BJ (cell line): ENCODE results near the gene GALNT2. TPM values are rescaled to one million over a fixed set of nuclear protein-coding genes. Genes with fewer than 3 reads are reported as not detected.

Experiments
- CTCF ChIA-PET: fragments of 350-600 bp; formaldehyde crosslinking; extraction: SDS; loops from one replicate; lab custom pipeline; 2021; ENCODE audit warnings: antibody characterized with exemption, inconsistent platforms; lab: Yijun Ruan, JAX
- POLR2A ChIA-PET: fragments of 300-600 bp; sonication (Branson Sonifier 250); formaldehyde crosslinking; extraction: SDS; loops from one replicate; lab custom pipeline; 2021; ENCODE audit warnings: antibody characterized with exemption; lab: Charles Lee
- DNase-seq: peaks from one replicate; pipeline ENCODE4 v3.0.0-alpha.2; 2011; ENCODE audit warnings: low read depth
- H3K27me3 ChIP-seq: 2 replicates; pipeline ENCODE4 v1.6.0; 2011; ENCODE audit warnings: low read length; ENCODE audit not compliant: control insufficient read depth, insufficient read depth
- H3K36me3 ChIP-seq: 2 replicates; pipeline ENCODE4 v1.5.1; 2011; ENCODE audit warnings: low read length; ENCODE audit not compliant: control insufficient read depth, insufficient read depth
- H3K4me3 ChIP-seq: 2 replicates; pipeline ENCODE4 v1.5.1; 2011; ENCODE audit warnings: low read depth, mild to moderate bottlenecking, control low read depth, low read length
- polyA plus RNA-seq: library from polyadenylated mRNA; depleted of rRNA; stranded (reverse); fragments of >200 nt; gene quantifications from 2 replicates; pipeline ENCODE4 v1.2.3, GENCODE V29; 2011
- TF ChIP-seq, protein P1 (sequence below): IDR thresholded peaks from 2 replicates; pipeline ENCODE4 v1.5.1; 2011; ENCODE audit warnings: low read depth, mild to moderate bottlenecking, control low read depth, inconsistent platforms, low read length, moderate library complexity; ENCODE audit not compliant: insufficient read depth

Gene GALNT2
- polyA plus RNA-seq, 1 experiment: 90.9 TPM

DNA sequence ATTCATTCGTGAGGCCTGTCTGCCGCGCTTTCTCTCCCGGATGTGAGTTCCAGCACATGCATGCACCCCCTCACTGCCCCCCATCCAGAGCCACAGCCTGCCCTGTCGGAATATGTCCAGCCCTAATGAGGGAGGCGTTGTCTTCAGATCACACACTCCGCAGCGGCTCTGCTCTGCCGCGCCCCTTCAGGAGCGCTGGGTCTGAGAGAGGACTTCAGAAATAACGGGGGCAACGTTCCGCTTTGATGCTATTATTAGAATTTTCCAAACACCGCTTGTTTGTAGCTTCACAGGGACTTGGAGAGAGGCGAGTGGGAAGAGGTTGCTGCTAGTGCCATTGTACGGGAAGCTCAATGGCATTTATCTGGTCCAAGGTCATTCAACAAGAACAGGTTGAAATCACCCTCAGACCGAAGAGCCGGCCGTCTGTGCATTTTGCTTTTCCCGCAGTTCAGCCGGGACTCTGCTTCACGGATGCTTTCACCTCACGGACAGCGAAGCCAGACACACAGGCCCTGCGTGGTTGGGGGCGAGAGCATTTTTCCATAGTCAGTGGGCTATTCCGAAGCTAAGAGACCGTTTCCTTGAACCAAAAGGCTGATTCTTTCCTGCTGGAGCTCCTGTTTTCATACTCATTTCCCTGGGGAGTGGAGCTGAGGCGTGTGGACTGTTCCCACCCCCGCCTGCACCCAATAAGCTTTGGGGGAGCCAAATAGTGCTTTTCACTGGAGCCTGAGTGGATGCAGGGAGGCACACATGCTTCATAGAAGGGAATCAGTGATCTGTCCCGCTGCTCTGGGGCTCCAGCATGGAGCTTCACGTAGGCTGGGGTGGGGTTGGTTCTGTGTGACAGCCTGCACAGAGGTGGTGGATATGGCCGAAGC, 69.7 kb downstream of the GALNT2 start:
- no peaks in the 10 kb centered on the region for H3K27me3 ChIP-seq
- TF ChIP-seq, protein P1, sequence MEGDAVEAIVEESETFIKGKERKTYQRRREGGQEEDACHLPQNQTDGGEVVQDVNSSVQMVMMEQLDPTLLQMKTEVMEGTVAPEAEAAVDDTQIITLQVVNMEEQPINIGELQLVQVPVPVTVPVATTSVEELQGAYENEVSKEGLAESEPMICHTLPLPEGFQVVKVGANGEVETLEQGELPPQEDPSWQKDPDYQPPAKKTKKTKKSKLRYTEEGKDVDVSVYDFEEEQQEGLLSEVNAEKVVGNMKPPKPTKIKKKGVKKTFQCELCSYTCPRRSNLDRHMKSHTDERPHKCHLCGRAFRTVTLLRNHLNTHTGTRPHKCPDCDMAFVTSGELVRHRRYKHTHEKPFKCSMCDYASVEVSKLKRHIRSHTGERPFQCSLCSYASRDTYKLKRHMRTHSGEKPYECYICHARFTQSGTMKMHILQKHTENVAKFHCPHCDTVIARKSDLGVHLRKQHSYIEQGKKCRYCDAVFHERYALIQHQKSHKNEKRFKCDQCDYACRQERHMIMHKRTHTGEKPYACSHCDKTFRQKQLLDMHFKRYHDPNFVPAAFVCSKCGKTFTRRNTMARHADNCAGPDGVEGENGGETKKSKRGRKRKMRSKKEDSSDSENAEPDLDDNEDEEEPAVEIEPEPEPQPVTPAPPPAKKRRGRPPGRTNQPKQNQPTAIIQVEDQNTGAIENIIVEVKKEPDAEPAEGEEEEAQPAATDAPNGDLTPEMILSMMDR: no peak
- ChIA-PET CTCF (interaction anchor here (0.5 to 1.4 kb wide), 5 partner anchors 13 to 25 kb away, joined by 3 to 4 read pairs (median 3); no protein-coding TSS in a partner anchor), POLR2A (no interaction called here)
- H3K36me3 ChIP-seq: no peaks in the 10 kb centered on the region
- no peak overlapping the region for H3K4me3 ChIP-seq
- DNase-seq: no peak

DNA sequence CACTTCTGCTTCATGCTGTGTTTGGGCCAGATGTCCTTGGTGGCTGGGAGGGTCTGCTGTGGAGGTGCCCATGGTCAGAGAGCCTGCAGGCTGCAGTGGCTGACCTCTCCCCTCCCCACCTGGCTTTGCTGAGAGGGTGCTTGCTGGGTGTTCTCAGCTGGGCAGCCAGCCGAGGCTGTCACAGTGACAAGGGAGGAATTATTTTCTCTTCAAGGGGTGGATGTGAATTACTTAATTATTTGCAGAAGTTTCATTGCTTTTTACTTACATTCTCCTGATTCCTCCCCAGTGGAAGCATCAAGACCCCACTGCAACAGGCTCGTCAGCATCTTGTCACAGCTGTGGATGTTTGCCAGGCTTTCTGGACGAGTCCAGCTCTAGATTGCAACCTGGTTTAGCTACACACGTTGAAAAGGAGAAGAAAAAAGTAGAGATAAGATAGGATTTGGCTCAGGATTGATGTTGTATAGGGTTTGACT, 70.3 kb downstream of the GALNT2 start:
- CTCF ChIA-PET: interaction anchor here (0.5 to 1.4 kb wide), 4 partner anchors 13 to 24 kb away, joined by 3 to 4 read pairs (median 3); no protein-coding TSS in a partner anchor
- POLR2A ChIA-PET: no interaction called here
- TF ChIP-seq, protein P1: no peak
- Histone ChIP-seq H3K4me3 (no peak overlapping the region), H3K27me3 (no peaks in the 10 kb centered on the region), H3K36me3 (no peaks in the 10 kb centered on the region)
- DNase-seq: no peak

GRCh38 chr1:230138561-230139239, 71.7 kb downstream of the GALNT2 start:
- POLR2A ChIA-PET: no interaction called here

GRCh38 chr1:230139315-230139714, 72.3 kb downstream of the GALNT2 start:
- Histone ChIP-seq H3K36me3 (no peaks in the 10 kb centered on the region), H3K4me3 (no peak overlapping the region), H3K27me3 (no peaks in the 10 kb centered on the region)
- POLR2A ChIA-PET: no interaction called here
- TF ChIP-seq, protein P1: no peak
- DNase-seq: no peak
- CTCF ChIA-PET: interaction anchor here (1.2 kb wide), 1 partner anchor 14 kb away, joined by 3 read pairs; no protein-coding TSS in a partner anchor

More at GRCh38 chr1:230138561-230139239, 71.7 kb downstream of the GALNT2 start:
- TF ChIP-seq, protein P1: no peak
- Histone ChIP-seq H3K36me3 (no peaks in the 10 kb centered on the region), H3K4me3 (no peak overlapping the region), H3K27me3 (no peaks in the 10 kb centered on the region)
- CTCF ChIA-PET: no interaction called here
- no peak for DNase-seq

- CTCF ChIA-PET: interaction anchor here (1.2 kb wide), 1 partner anchor 14 kb away, joined by 3 read pairs; no protein-coding TSS in a partner anchor
- no peaks in the 10 kb centered on the region for H3K36me3 ChIP-seq
- no peaks in the 10 kb centered on the region for H3K27me3 ChIP-seq
- TF ChIP-seq, protein P1: no peak
- DNase-seq: no peak
- POLR2A ChIA-PET: no interaction called here
- H3K4me3 ChIP-seq: no peak overlapping the region
These were observed 72.7 kb downstream of the GALNT2 start for GRCh38 chr1:230139741-230140140.
